ENCODE results near the gene CCDC117. TPM values are rescaled to one million over a fixed set of nuclear protein-coding genes. Genes with fewer than 3 reads are reported as not detected.

The CCDC117 gene
- total RNA-seq, 1 experiment from 2014 or later: 40.0 TPM

GRCh38 chr22:28728621-28729313, 43.7 kb upstream of the CCDC117 start:
- Histone ChIP-seq H4K5ac (ENCODE audit: insufficient read length, low read depth, low read length) (no peak overlapping the region), H3K23ac (ENCODE audit: insufficient read length, low read depth, low read length) (no peak overlapping the region), H3K9ac (ENCODE audit: extremely low read depth, insufficient read length, low read length) (no peak overlapping the region), H2BK20ac (ENCODE audit: low read depth, low read length, poor library complexity, severe bottlenecking) (no peak overlapping the region), H3K79me1 (ENCODE audit: insufficient read depth, low read depth, low read length, poor library complexity, severe bottlenecking) (peaks cover 5% of the 10 kb centered on the region), H3K18ac (ENCODE audit: insufficient read length, low read depth, low read length) (no peak overlapping the region), H3K14ac (ENCODE audit: insufficient read depth, low read length) (no peak overlapping the region), H2BK12ac (ENCODE audit: insufficient read length, low read depth, low read length) (no peak overlapping the region), H2BK120ac (ENCODE audit: low read depth, low read length, poor library complexity, severe bottlenecking) (no peak overlapping the region), H4K8ac (replicated peaks; ENCODE audit: insufficient read length, low read depth, low read length) (no peak overlapping the region), H3K79me2 (ENCODE audit: insufficient read depth, low read length) (no peaks in the 10 kb centered on the region), H2BK5ac (ENCODE audit: insufficient read length, low read length) (no peak overlapping the region), H2AK5ac (ENCODE audit: insufficient read length, low read length) (no peak overlapping the region), H3K4ac (ENCODE audit: low read depth, low read length) (no peak overlapping the region), H3K27me3 (ENCODE audit: insufficient read depth, low read length) (no peaks in the 10 kb centered on the region), H2AFZ (ENCODE audit: low read length) (no peak overlapping the region), H4K91ac (ENCODE audit: insufficient read length, low read depth, low read length) (no peak overlapping the region), H3K4me1 (ENCODE audit: insufficient read depth, low read length) (no peaks in the 10 kb centered on the region), H2BK15ac (ENCODE audit: low read depth, low read length) (no peak overlapping the region), H3T11ph (ENCODE audit: low read length) (no peak overlapping the region), H3K4me2 (ENCODE audit: insufficient read depth, insufficient read length, low read length) (no peak overlapping the region), H3K23me2 (ENCODE audit: insufficient read length, low read depth, low read length, poor library complexity, severe bottlenecking) (no peaks in the 10 kb centered on the region), H3K9me3 (ENCODE audit: control insufficient read depth, low read depth, low read length) (no peaks in the 10 kb centered on the region), H3K27ac (ENCODE audit: insufficient read length, low read depth, low read length) (no peak overlapping the region), H4K20me1 (ENCODE audit: control insufficient read depth, insufficient read depth, insufficient read length) (no peaks in the 10 kb centered on the region), H3K56ac (ENCODE audit: insufficient read length, low read depth, low read length) (no peak overlapping the region)
- no peak for TF ChIP-seq CTCF (conservative IDR thresholded peaks at IDR 0.05)
- H3K27me3 Mint-ChIP-seq (ENCODE audit: low read depth): no peaks in the 10 kb centered on the region
- WGBS (ENCODE audit: extremely low coverage, insufficient read length, low lambda C conversion rate): no CpG with 5 or more reads among the region's 10 CpGs
- H3K9me3 Mint-ChIP-seq: peaks cover 0 to 2% of the 10 kb centered on the region in 2 experiments; a peak in 1 of 5 replicates
- H3K4me1 Mint-ChIP-seq: peaks cover 2 to 4% of the 10 kb centered on the region in 2 experiments; a peak in 3 of 4 replicates
- DNase-seq: no peak
- peak overlapping the region in 2 of 3 experiments; percentile 58 to 76; a peak in 3 of 7 replicates for H3K27ac Mint-ChIP-seq
- peaks cover 49 to 80% (median 72%) of the 10 kb centered on the region in 3 experiments for H3K36me3 Mint-ChIP-seq (ENCODE audit: insufficient read depth in 1 of 3, low read depth in 3 of 3)
- H3K4me3 Mint-ChIP-seq: no peak overlapping the region

All from H9 (cell line).